ENCODE results near the gene TNS4.

TNS4 gene

GRCh38 chr17:40453881-40454612, 47.4 kb downstream of the TNS4 start:
- no peak for DNase-seq

- no peak for DNase-seq
These were observed 48.5 kb downstream of the TNS4 start for GRCh38 chr17:40452921-40453378.

- no peak for DNase-seq
These were observed 49.1 kb downstream of the TNS4 start for GRCh38 chr17:40452216-40452787.

- no peak for DNase-seq
These were observed 50.0 kb downstream of the TNS4 start for GRCh38 chr17:40451420-40451819.

GRCh38 chr17:40450175-40450574, 51.2 kb downstream of the TNS4 start:
- DNase-seq, result peak; percentile 22

GRCh38 chr17:40448639-40449261, 52.7 kb downstream of the TNS4 start:
- no peak for DNase-seq

GRCh38 chr17:40448213-40448638, 53.2 kb downstream of the TNS4 start:
- DNase-seq, result no peak

- no peak for DNase-seq
These were observed 53.6 kb downstream of the TNS4 start for GRCh38 chr17:40447806-40448205.

GRCh38 chr17:40447148-40447644, 54.2 kb downstream of the TNS4 start:
- DNase-seq, result no peak

- no peak for DNase-seq
These were observed 55.5 kb downstream of the TNS4 start for GRCh38 chr17:40445751-40446468.

- no peak for DNase-seq
These were observed 57.2 kb downstream of the TNS4 start for GRCh38 chr17:40443988-40444899.

GRCh38 chr17:40443196-40443987, 58.0 kb downstream of the TNS4 start, which contains the start of gene IGFBP4:
TSS of gene IGFBP4 (plus strand) at chr17:40443450. CDS start at chr17:40443736, 286 bp downstream.
- peak; percentile 52 for DNase-seq

- no peak for DNase-seq
These were observed 58.8 kb downstream of the TNS4 start for GRCh38 chr17:40442392-40443195.

GRCh38 chr17:40440166-40440565, 61.3 kb downstream of the TNS4 start:
- no peak for DNase-seq

- DNase-seq, result no peak
These were observed 64.2 kb downstream of the TNS4 start for GRCh38 chr17:40437095-40437732.

- no peak for DNase-seq
These were observed 64.8 kb downstream of the TNS4 start for GRCh38 chr17:40436636-40437035.

- no peak for DNase-seq
These were observed 67.6 kb downstream of the TNS4 start for GRCh38 chr17:40433551-40434415.

GRCh38 chr17:40432864-40433528, 68.4 kb downstream of the TNS4 start:
- DNase-seq, result no peak

Measured in T-helper 9 cell (primary cell).